HG03103 (cell line): ENCODE results near the gene LTBP2.

Experiments
- ATAC-seq: cut with Tn5 transposase; IDR thresholded peaks from one replicate; pipeline ENCODE4 v1.9.1; 2021; ENCODE audit warnings: low read depth; ENCODE audit not compliant: unreplicated experiment

LTBP2 gene

DNA sequence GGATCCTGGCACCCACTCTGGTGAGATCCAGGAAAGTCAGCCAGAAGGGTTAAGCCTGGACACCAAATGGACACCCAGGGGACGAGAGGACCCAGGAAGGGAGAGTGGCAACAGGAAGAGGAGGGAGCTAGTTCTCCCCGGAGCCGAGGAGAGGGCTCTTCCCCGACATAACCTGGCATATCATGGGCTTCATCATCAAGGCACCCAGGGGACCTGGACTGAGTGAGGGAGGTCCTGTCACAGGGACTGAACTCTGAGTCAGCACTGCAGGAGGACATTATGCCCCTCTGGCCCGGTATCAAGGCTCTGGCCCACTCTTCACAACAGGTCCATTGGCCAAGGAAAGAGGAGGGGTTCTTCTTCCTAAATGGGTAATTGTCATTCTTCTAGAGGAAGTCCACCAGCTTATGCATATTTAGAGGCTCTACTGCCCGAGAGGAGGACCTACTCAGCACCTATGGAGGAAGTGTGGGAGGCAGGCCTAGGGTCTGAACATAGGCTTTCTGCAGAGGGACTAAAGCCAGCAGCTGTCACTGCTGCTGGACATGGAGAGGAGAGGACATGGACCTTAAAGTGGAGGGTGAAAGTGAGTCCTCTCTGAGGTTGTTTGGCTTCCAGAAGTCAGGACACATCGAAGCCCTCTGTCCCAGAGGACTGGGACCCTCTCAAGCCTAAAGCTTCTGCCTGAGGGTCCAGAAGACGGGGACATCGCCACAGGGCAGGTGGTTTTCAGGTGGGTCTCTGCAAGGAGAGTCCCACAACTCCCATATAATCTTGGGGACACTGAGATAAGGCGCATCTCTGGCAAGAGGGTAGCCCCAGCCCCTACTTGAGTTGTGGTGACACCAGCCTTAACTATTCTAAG lies 99.8 kb downstream of the LTBP2 start:
- ATAC-seq: no peak

- ATAC-seq: no peak
These were observed 101.1 kb downstream of the LTBP2 start for GRCh38 chr14:74510959-74511409.

DNA sequence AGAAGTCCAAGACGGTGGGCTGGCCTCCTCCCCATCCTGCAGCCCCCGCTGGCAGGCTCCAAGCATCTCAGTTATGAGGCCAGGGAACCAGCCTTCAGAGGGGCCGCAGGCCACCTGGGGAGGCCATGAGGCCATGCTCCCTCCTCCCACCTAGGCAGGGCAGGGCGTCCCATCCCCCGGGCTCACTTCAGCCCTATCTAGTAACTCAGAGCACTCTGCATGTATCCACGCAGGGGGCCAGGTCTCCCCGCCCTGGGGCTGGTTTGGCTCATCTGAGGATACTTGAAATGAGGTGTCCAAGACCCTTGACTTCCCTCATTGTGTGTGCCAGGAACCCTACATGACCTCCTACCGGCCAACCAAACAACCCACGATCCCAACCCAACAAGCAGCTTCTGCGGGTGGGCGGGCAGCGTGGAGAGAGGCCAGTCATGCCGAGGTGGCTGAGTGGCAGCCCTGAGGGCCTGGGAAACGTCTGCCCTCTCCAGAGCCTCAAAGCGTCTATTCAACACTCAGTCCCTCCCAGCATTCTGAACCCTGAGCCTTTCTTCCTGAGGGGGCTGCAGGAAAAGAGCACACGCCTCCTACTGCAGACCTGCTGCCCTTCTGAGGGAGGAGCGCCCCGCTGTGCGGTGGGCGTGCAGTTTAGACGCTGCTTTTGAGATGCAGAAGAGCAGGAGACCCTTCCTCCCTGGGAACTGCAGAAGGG lies 101.7 kb downstream of the LTBP2 start:
- no peak for ATAC-seq

- ATAC-seq: no peak
These were observed 102.3 kb downstream of the LTBP2 start for GRCh38 chr14:74509587-74510222.

GRCh38 chr14:74508844-74509428 lies 103.1 kb downstream of the LTBP2 start:
- ATAC-seq: no peak

- no peak for ATAC-seq
These were observed 103.7 kb downstream of the LTBP2 start for GRCh38 chr14:74508292-74508731.

DNA sequence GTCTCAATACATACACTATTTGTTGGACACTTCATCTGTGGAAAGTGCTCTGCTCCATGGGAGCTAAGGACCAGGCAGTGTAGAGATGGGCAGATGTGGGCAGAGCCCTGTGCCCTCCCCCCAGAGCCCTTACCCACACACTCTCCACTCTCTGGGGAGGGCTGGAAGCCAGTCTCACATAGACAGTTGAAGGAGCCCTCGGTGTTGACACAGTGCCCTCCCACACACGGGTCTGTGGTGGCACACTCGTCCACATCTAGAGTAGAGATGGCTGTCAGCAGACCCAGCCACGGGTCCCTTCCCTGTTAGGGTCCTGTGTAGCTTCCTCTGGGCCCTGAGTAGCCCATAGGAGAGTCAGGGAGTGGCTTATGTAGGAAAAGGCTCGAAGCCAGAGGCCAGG lies 104.2 kb downstream of the LTBP2 start:
- ATAC-seq: no peak

- no peak for ATAC-seq
These were observed 105.0 kb downstream of the LTBP2 start for GRCh38 chr14:74507085-74507484.

DNA sequence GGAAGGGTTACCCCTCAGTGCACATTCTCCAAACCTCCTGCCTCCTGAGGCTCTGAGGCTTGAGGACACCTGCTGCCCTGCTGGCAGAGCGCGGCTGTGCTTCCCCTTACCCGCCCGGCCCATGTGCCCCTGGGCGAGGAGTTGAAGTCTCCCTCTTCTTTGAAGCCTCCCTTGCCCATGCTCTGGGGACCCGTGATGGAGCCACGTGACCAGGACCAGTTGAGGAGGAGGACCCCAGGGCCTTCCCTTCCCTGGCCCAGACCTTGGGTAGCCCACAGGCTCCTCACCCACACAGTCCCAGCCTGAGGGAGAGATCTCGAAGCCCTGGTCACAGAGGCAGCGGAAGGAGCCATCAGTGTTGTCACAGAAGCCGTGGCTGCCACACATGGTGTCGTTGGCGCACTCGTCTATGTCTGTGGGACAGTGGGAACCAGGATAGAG lies 105.6 kb downstream of the LTBP2 start:
- no peak for ATAC-seq

- ATAC-seq: no peak
These were observed 106.2 kb downstream of the LTBP2 start for GRCh38 chr14:74505831-74506230.

- no peak for ATAC-seq
These were observed 106.9 kb downstream of the LTBP2 start for GRCh38 chr14:74504874-74505720.

DNA sequence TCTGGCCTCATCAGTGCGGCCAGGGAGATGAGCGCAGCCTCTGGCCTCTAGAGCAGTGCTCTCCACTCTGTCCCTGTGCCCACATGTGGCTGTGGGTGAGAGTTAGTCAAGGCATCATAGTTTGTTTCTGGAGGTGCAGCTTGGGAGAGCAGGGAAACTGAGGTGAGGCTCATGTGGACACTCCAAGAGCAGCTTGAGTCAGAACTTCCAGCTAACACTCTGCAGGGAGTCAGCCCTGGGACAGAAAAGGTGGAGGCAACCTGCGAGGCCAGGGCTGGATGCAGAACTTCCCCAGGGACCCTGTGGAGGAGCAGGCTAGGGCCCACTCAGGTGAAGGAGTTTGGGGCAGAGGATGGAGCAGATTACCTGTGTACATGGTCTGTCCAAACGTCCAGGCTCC lies 107.6 kb downstream of the LTBP2 start:
- no peak for ATAC-seq

DNA sequence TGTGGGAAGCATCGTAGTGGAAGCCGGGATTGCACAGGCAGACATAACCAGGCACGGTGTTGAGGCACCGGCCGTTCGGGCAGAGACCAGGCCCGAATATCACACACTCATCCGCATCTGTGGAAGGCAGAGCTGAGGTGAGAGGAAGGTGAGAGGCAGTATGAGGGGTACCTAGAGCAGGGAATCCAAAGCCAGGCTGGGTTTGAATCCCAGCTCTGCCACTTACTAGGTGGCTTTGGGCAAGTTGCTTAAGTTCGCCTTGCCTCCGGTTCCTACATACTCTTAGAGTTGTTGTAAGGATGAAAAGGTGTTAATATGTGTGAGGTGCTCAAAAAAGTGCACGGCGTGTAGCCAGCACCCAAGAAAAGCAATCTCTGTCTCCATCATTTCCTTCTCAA lies 108.1 kb downstream of the LTBP2 start:
- no peak for ATAC-seq

GRCh38 chr14:74503291-74503937 lies 108.6 kb downstream of the LTBP2 start:
- ATAC-seq: no peak

DNA sequence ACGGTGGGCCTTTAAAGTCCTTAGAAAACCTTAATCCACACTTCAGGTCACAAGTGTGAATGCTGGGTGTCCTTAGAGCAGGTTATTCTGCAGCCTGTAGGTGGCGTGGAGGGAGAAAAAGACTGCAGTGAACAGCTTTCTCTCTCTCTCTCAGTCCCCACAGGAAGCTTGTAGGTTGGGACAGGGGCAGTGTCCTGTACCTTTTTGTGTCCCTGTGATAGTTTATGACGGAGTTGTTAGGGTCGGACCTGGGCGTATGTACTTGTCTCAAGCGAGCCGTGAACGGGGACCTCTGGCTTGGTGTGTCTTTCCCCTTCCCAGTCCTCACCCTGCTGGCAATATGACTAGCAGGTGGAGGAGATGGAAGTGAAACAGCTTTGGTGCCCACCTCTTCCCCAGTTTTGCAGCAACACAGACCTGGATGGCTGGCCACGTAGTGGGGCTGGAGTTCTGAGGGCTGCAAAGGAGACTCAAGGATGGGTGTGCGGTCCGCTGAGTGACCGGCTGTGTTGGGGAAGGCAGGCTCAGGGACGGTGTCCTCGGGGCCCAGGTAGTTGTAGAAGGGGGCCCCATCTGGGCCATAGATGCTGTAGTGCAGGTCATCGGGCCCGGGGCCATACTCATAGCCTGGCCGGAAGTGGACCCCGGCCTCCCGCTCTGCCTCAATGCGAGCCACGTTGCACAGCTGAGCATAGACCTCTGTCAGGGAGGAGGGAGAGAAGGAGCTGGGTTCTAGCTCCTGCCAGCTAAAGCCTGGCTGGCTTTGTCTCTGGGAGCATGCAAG lies 109.6 kb downstream of the LTBP2 start:
- ATAC-seq: no peak

DNA sequence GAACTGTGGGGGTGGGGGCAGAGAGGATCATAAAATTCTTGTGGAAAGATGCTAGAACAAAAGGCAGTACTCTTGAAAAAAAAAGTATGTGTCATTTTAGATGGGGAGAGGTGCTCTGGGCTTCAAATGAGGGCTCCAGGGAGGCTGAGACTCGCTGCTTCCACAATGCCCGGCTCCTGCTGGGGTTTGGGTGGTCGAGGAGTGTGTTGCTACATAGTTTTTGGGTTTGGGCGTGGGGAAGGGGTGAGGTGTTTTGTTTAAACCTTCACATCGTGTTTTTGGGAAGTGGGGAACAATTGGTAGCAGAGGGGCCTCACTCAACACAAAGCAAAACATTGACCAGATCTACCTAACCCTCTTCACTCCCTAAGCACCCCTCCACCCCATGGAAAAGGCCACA lies 110.3 kb downstream of the LTBP2 start:
- ATAC-seq: no peak

- no peak for ATAC-seq
These were observed 110.9 kb downstream of the LTBP2 start for GRCh38 chr14:74501135-74501614.

GRCh38 chr14:74500417-74501134 lies 111.5 kb downstream of the LTBP2 start:
- no peak for ATAC-seq
